GM12873 (cell line): ENCODE results near the gene TMEM237.

Experiments used
- CTCF ChIP-seq: IDR thresholded peaks from 2 replicates; pipeline ENCODE4 v1.5.1; 2012; ENCODE audit warnings: low read depth, mild to moderate bottlenecking, moderate library complexity, low read length, control low read depth; ENCODE audit not compliant: insufficient read depth; ENCODE audit errors: missing control alignments

The TMEM237 gene

GRCh38 chr2:201669865-201670264 lies 26.6 kb upstream of the TMEM237 start:
- TF ChIP-seq CTCF = no peak

- TF ChIP-seq CTCF = no peak
Measured at GRCh38 chr2:201668402-201668910, 25.2 kb upstream of the TMEM237 start.

GRCh38 chr2:201664334-201664733 lies 21.0 kb upstream of the TMEM237 start:
- no peak for TF ChIP-seq CTCF

GRCh38 chr2:201661366-201661765 lies 18.1 kb upstream of the TMEM237 start:
- no peak for TF ChIP-seq CTCF

- TF ChIP-seq CTCF = no peak
Measured at GRCh38 chr2:201660293-201660895, 17.1 kb upstream of the TMEM237 start.

- TF ChIP-seq CTCF = no peak
Measured at GRCh38 chr2:201656740-201657139, 13.4 kb upstream of the TMEM237 start.

- no peak for TF ChIP-seq CTCF
Measured at GRCh38 chr2:201656102-201656501, 12.8 kb upstream of the TMEM237 start.
